HepG2 (cell line): ENCODE results near the gene CARMIL3. TPM values are rescaled to one million over a fixed set of nuclear protein-coding genes. Genes with fewer than 3 reads are reported as not detected.

ENCODE experiments used
- ATF5 ChIP-seq: sonication (generic); formaldehyde crosslinking; IDR thresholded peaks from 2 replicates; pipeline ENCODE4 v1.4.0; 2020; ENCODE audit warnings: mild to moderate bottlenecking, low read depth, missing genetic modification reagents
- CBX1 ChIP-seq: IDR thresholded peaks from one replicate; pipeline ENCODE4 v1.6.1; 2016; ENCODE audit warnings: antibody characterized with exemption, low read depth
- EED ChIP-seq: sonication (generic); formaldehyde crosslinking; IDR thresholded peaks from 2 replicates; pipeline ENCODE4 v1.5.0; 2020; ENCODE audit warnings: mild to moderate bottlenecking, missing genetic modification reagents
- ETS1 ChIP-seq: sonication (generic); formaldehyde crosslinking; IDR thresholded peaks from 2 replicates; pipeline ENCODE4 v1.4.0; 2020; ENCODE audit warnings: missing genetic modification reagents
- GMEB2 ChIP-seq: IDR thresholded peaks from 2 replicates; pipeline ENCODE4 v1.6.1; 2016; ENCODE audit warnings: missing biosample characterization, missing genetic modification reagents, low read depth
- HNF1A ChIP-seq, 2 experiments: sonication (generic) in 1 of 2; formaldehyde crosslinking in 1 of 2; IDR thresholded peaks; 2 replicates each; pipeline versions ENCODE4 v1.4.0 to v1.6.1; 2016 to 2020; ENCODE audit warnings: borderline replicate concordance in 1 of 2, low read depth in 1 of 2, mild to moderate bottlenecking in 1 of 2, missing genetic modification reagents in 1 of 2
- HNRNPK ChIP-seq: fragments of 200-400 bp; formaldehyde crosslinking; IDR thresholded peaks from 2 replicates; pipeline ENCODE4 v1.6.1; 2018; ENCODE audit warnings: low read length, low read depth, moderate library complexity, mild to moderate bottlenecking; ENCODE audit not compliant: poor library complexity, severe bottlenecking
- ISX ChIP-seq: sonication (generic); formaldehyde crosslinking; conservative IDR thresholded peaks from 2 replicates; pipeline ENCODE4 v1.5.0; 2020; ENCODE audit warnings: missing genetic modification reagents
- MNT ChIP-seq: fragments of 450-650 bp; IDR thresholded peaks from 2 replicates; pipeline ENCODE4 v1.6.1; 2016
- RXRB ChIP-seq: IDR thresholded peaks from 2 replicates; pipeline ENCODE4 v1.6.1; 2016; ENCODE audit warnings: borderline replicate concordance, missing genetic modification reagents, missing compliant biosample characterization
- SP4 ChIP-seq: sonication (generic); formaldehyde crosslinking; IDR thresholded peaks from 2 replicates; pipeline ENCODE4 v1.8.1; 2023; ENCODE audit warnings: mild to moderate bottlenecking, missing genetic modification reagents
- TAF1 ChIP-seq: sonication (generic); formaldehyde crosslinking; IDR thresholded peaks from 2 replicates; pipeline ENCODE4 v1.4.0; 2020; ENCODE audit warnings: missing genetic modification reagents
- TCF7L2 ChIP-seq: IDR thresholded peaks from 2 replicates; pipeline ENCODE4 v1.6.1; 2011; ENCODE audit warnings: mild to moderate bottlenecking, low read depth, low read length, moderate library complexity
- TOE1 ChIP-seq: sonication (generic); formaldehyde crosslinking; IDR thresholded peaks from 2 replicates; pipeline ENCODE4 v1.4.0; 2020; ENCODE audit warnings: mild to moderate bottlenecking, missing genetic modification reagents
- ZFP36 ChIP-seq: fragments of 150-350 bp; IDR thresholded peaks from 2 replicates; pipeline ENCODE4 v1.6.1; 2018; ENCODE audit warnings: borderline replicate concordance, low read length, low read depth; ENCODE audit not compliant: partially characterized antibody
- ZNF484 ChIP-seq: sonication (generic); formaldehyde crosslinking; IDR thresholded peaks from 2 replicates; pipeline ENCODE4 v1.5.1; 2020; ENCODE audit warnings: mild to moderate bottlenecking, low read depth, missing genetic modification reagents, borderline replicate concordance
- ZNF572 ChIP-seq: sonication (generic); formaldehyde crosslinking; IDR thresholded peaks from 2 replicates; pipeline ENCODE4 v1.5.1; 2020; ENCODE audit warnings: mild to moderate bottlenecking, missing genetic modification reagents
- ZNF773 ChIP-seq: sonication (generic); formaldehyde crosslinking; IDR thresholded peaks from 2 replicates; pipeline ENCODE4 v1.4.0; 2020; ENCODE audit warnings: missing genetic modification reagents, borderline replicate concordance
- polyA plus RNA-seq, 8 experiments: library from polyadenylated mRNA; depleted of rRNA in 3 of 8; stranded (reverse) in 7 of 8; unstranded in 1 of 8; fragments of >200 nt; fragmentation: Illumina TruSeq in 4 of 8; extraction: Trizol in 4 of 8; gene quantifications; 2 replicates each; pipeline versions ENCODE4 v1.2.1 to v1.2.3, GENCODE V29; 2011 to 2016; ENCODE audit warnings: low read depth in 4 of 8, missing spikeins in 1 of 8, mixed read lengths in 1 of 8; ENCODE audit not compliant: insufficient read depth in 1 of 8
- total RNA-seq, 5 experiments: library from RNA; depleted of rRNA; stranded (reverse); fragments of >200 nt; fragmentation: Illumina TruSeq; extraction: Trizol; gene quantifications; 2 replicates each; pipeline ENCODE4 v1.2.3, GENCODE V29; 2016; ENCODE audit warnings: low read depth in 1 of 5

Gene CARMIL3
- total and polyA plus RNA-seq, 2 of the 13 experiments (the other 11 are each of a cell fraction or from before 2014, with no cell fraction given), result 0.27 to 0.55 TPM

- TF ChIP-seq ZNF572 (CRISPR knock-in tag) (no peak), TOE1 (CRISPR knock-in tag) (no peak), ZNF484 (CRISPR knock-in tag) (0 out of 2 replicates have a peak, but pooled peaks have one; percentile 47), ATF5 (CRISPR knock-in tag) (no peak; the same call in 1 of the 2 replicates), MNT (peak; percentile 50), SP4 (CRISPR knock-in tag) (no peak), GMEB2 (peak; percentile 21; the same call in 1 of the 2 replicates), HNF1A (IDR thresholded peaks at IDR 0.05; ENCODE audit: low read depth) (peak; percentile 63; the same call in 1 of the 2 replicates), HNF1A (CRISPR knock-in tag; IDR thresholded peaks at IDR 0.05; ENCODE audit: borderline replicate concordance) (peak; percentile 71; the same call in 1 of the 2 replicates), ISX (CRISPR knock-in tag) (peak; percentile 95), TAF1 (CRISPR knock-in tag) (peak; percentile 100), ZFP36 (no peak), ETS1 (peak; percentile 99), ZNF773 (CRISPR knock-in tag) (peak; percentile 97; the same call in 1 of the 2 replicates), TCF7L2 (no peak), HNRNPK (peak; percentile 100), CBX1 (peak; percentile 100), EED (CRISPR knock-in tag) (no peak), RXRB (CRISPR knock-in tag) (peak; percentile 89)
Observed at GRCh38 chr14:24093901-24094840, 42.4 kb downstream of the CARMIL3 start, which contains the start of gene PCK2 (continued).
